Astrocyte of the hippocampus (primary cell): ENCODE data around the gene LMBRD2.

ENCODE experiments used
- DNase-seq: peaks from one replicate; pipeline ENCODE4 v3.0.0; 2011; ENCODE audit warnings: low read depth, low spot score

LMBRD2 gene

DNA sequence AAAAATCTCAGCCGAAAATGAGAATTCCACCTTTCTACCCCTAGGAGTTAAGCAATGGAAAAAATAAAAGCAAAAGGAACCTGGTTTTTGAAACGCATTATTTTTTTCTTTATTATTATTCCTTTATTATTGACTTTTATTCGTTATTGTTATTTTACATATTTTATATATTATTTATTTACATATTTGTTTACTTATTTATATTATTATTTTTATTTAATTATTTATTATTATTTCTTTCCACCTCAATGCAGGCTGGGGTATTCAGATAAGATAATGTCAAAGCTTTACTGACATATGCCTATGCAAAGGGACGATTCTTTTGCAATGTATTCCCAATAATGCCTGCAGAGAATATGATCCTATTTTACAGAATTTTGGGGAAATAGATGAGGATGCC is 101.7 kb downstream of the LMBRD2 start:
- no peak for DNase-seq
